T-helper 1 cell treated with Interleukin-12 subunit alpha and Interleukin-12 subunit beta and Interleukin-4 antibody, amounts not matched to agents 30 ng/mL and 1 ng/mL, for 36 hours (primary cell): Measurements from ENCODE around the gene CAPN9. TPM values are rescaled to one million over a fixed set of nuclear protein-coding genes. Genes with fewer than 3 reads are reported as not detected.
"Not testable (repeated sequence)": the region's sequence is repeated elsewhere in the genome, so short reads cannot be mapped to it uniquely, and the experiment has no call there.

Experiments used
- intact Hi-C: fragments of 100-400 bp; cut with micrococcal nuclease; formaldehyde crosslinking; loops from one replicate; pipeline ENCODE4 v1.15.1; 2024
- total RNA-seq: library from RNA; stranded (reverse); gene quantifications from 2 replicates; pipeline ENCODE4 v1.2.3, GENCODE V29; 2022

CAPN9 gene
- not detected in 2 replicates for total RNA-seq

DNA sequence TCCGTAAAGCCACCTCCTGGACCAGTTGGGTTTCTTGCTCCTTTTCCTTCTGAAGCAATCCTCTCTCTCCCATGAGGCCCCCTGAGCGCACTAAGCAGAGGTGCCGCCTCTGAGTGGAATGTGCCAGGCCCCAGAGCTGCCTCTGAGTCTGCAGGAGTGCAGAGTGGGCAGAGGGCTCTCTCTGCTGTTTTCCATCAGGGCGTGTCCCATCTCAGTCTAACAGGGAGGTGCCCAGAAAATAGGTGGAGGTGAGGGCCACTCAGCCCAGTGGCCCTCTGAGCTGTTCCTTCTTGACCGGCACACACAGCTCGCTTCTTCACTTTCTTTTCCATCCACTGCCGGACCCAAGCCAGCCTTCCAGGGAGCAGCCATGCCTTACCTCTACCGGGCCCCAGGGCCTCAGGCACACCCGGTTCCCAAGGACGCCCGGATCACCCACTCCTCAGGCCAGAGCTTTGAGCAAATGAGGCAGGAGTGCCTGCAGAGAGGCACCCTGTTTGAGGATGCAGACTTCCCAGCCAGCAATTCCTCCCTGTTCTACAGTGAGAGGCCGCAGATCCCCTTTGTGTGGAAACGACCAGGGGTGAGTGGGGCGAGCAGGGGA lies at the start of gene CAPN9:
Gene CAPN9, plus strand, starts transcription at position 262 of the 604 bp plus-strand sequence. Its CDS starts 109 bp downstream, at position 371.
- intact Hi-C loops, result no loop called here

- intact Hi-C loops, result no loop called here
These were observed 49.1 kb upstream of the CAPN9 start for GRCh38 chr1:230698130-230698529.

- intact Hi-C loops, result not testable (repeated sequence)
These were observed 48.2 kb upstream of the CAPN9 start for GRCh38 chr1:230698964-230699363.

DNA sequence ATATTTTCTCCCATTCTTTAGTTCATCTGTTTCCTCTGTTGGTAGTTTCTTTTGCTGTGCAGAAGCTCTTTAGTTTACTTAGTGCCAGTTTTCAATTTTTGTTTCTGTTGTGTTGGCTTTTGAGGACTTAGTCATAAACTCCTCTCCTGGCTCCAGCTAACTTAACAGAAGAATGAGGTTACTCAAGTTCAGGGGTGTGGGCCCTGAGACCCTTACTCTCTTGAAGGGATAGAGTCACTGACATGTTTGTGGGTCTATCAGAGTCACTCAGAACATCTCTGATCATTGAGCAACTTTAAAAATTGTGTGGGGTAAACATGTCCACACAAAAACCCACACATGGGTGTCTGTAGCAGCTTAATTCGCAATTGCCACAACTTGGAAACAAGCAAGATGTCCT lies 47.5 kb upstream of the CAPN9 start:
- intact Hi-C loops, result no loop called here

- intact Hi-C loops, result no loop called here
These were observed 47.1 kb upstream of the CAPN9 start for GRCh38 chr1:230700132-230700531.

DNA sequence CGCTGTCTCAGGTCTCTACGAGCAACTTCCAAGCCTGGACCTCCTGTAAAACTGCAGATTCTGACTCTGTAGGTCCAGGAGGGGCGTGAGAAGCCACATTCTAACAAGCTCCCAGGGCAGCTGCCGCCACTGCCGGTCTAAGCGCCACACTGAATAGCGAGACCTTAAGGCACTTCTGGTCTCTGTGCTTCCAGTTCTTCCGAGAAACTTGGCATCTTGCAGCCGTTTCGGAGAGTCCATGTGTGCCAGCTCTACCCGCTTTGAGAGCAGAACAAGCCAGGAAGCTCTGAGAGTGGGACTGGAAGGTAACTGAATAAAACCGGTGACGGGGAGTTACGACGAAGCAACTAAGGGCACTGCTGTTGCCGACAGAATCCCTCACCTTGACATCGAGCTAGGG lies 45.8 kb upstream of the CAPN9 start:
- intact Hi-C loops, result no loop called here

DNA sequence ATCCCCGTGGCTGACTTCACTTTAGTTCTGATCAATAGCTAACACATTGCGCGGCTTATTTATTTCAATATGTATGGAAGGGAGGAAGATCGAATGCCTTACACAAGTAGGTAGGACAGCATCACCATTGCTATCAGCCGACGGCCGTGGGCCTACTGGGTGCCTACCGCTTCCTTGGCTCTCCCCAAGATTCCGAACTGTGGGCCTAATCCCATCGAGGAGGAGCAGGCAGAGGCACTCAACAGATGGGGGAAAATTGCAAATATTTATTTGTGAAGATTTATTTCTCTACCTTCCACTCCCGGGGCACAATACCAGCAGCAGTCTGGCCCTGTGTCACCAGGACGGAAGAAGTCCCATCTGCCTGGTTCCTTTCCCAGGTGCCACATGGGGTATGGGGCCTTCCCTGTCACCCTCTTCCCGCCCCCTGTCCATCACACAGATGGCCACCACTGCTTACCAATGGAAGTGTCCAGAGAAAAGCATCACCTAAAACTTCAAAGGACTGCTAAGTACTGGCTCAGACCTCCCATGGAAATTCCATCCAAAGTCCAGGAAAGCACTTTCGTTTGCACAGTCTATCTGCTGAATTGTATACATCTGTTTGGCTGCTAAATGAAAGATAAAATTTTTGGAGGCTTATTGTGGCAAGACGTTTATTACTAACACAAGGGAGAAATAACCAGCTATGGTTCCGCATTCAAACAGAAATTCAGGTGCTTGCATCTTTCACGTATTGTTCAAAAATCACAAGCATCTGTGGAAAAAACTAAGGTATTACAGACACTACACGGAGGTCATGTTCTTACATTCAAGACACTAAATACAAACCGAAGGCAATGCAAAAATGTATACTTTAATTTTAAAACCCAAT lies 45.1 kb upstream of the CAPN9 start:
- intact Hi-C loops, result no loop called here

GRCh38 chr1:230702934-230703678 lies 44.1 kb upstream of the CAPN9 start:
- intact Hi-C loops, result no loop called here

DNA sequence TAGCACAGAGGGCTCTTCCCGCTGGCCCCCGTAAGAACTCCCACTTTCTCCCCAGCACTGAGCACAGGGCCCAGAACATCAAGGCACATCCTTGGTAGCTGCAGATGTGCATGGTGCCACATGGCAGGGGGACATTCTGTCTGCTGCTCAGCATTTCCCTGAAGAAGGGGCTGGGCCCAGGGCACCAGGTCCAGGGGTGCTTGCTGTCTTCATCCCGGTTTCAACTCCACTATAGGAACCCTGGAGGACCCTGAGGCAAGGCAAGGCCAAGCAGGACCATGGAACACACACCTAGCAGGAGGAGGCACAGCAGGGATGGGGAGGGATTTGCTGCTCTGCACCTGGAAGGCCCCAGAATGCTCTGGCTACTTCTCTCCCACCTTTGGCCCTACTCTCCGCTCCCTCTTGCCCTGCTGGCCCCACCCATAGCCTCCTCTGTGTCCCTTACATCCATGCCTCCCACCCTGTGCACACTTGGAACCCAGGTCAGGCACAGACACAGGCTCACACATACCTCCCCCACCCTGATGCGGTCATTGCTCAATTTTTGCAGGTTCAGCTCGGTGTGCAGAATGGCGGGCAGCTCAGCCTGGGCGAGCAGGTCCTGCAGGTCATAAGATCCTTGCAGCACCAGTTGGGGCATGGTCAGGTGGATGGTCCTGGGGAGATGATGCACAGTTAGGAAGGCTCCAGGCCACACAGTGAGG lies 43.4 kb upstream of the CAPN9 start:
- intact Hi-C loops, result no loop called here

GRCh38 chr1:230704830-230705229 lies 42.4 kb upstream of the CAPN9 start:
- intact Hi-C loops, result no loop called here

- intact Hi-C loops, result no loop called here
These were observed 41.7 kb upstream of the CAPN9 start for GRCh38 chr1:230705289-230706019.

DNA sequence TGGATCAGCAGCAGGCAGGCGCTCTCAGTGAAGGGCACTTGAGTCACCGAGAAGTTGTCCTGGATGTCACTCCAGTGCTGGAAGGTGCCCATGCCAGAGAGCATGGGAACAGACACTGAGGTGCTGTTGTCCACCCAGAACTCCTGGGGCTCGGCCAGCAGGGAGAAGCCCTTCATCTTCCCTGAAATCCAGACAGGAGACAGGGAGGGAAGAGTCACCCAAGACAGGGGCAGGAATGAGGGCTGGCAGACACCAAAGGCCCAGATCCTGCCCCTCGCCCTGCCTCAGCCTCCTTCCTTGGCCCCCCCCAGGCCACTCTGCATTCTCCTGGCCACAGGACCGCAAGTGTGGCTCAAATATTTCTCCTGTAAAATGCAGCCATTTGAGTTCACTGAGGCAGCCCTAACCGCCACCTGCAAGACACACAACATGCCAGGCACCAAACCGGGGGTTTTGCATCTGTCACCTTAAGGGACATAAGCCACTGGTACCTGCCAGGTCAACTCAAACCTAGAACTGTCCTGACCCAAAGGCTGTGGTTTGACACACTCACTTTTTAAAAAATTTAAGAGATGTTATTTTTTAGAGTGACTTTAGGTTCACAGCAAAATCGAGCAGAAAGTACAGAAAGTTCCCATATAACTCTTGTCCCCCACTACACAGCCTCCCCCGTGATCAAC lies 41.0 kb upstream of the CAPN9 start:
- intact Hi-C loops, result no loop called here

- intact Hi-C loops, result no loop called here
These were observed 40.1 kb upstream of the CAPN9 start for GRCh38 chr1:230706887-230707731.

- intact Hi-C loops, result no loop called here
These were observed 39.2 kb upstream of the CAPN9 start for GRCh38 chr1:230707732-230708630.

- intact Hi-C loops, result no loop called here
These were observed 38.3 kb upstream of the CAPN9 start for GRCh38 chr1:230708631-230709580.

DNA sequence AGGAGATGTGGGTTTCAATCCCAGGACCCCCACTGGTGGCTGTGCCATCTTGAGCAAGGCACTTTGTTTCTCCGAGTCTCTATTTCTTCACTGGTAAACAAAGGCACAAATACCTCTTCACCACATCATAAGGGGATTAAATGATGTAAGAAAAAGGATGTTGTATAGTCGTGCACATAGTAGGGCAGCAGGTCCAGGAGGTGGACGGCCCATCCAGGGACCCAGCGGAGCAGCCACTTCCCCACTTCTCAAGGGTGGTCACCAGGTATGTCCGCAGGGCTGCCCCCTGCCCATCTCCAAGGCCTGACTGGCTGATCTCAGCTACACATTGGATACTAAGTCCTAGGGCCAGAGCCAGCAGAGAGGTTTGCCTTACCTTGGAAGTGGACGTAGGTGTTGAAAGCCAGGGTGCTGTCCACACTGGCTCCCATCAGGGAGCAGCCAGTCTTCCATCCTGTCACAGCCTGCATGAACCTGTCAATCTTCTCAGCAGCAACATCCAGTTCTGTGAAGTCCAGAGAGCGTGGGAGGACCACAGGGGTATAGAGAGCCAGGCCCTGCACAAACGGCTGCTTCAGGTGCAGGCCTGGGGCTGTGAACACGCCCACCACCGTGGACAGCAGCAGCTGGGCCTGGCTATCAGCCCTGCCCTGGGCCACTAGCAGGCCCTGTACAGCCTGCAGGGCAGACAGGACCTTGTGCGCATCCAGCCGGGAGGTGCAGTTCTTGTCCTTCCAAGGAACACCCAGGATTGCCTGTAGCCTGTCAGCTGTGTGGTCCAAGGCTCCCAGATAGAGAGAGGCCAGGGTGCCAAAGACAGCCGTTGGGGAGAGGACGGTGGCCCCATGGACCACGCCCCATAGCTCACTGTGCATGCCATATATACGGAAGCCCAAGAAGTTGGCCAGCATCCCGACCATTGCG lies 37.3 kb upstream of the CAPN9 start:
- intact Hi-C loops, result no loop called here
